Endothelial cell of hepatic sinusoid (primary cell): Measurements from ENCODE around the gene SELENOF.

Experiments
- in situ Hi-C: cut with HindIII; loops from 2 replicates; pipeline ENCODE4 v1.10.0; 2017; ENCODE audit warnings: low sequenced_read_pairs

The SELENOF gene

DNA sequence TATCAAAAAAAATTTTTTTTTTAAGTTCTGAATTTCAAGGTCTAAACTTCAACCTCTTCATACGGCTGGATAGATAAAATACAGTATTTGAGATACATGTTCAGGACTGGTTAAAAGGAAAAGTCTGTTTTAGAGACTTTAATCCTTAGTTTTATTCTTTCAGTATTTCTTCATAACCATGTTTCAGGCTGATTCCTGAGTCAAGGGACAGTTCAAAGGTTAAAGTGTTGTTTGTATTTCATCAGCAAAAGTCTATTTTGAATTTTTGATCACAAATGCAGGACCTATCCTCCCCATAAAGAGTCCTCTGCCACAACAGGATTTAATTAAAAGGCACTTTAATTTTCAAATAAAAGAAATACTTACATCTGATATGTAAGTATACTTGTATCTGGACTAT is 53.5 kb downstream of the SELENOF start:
- in situ Hi-C loops: no loop called here

DNA sequence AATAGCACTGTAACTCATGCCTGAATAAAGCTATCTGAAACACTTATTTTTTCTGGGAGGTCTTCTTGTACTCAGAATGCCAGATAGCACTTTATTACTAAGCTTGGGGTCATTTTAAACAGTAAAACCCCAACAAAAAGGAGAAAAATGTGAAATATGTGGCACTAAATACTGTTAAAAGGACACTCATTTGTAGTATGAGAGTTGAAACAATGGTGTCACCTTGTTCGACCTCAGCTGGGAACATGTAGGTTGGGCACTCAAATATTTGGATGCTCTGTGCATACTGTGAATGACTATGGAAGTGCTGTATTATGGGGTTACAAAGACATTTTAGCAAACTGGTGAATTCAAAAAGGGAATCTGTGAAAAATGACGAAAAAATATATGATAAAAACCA is 53.9 kb downstream of the SELENOF start:
- in situ Hi-C loops: no loop called here

DNA sequence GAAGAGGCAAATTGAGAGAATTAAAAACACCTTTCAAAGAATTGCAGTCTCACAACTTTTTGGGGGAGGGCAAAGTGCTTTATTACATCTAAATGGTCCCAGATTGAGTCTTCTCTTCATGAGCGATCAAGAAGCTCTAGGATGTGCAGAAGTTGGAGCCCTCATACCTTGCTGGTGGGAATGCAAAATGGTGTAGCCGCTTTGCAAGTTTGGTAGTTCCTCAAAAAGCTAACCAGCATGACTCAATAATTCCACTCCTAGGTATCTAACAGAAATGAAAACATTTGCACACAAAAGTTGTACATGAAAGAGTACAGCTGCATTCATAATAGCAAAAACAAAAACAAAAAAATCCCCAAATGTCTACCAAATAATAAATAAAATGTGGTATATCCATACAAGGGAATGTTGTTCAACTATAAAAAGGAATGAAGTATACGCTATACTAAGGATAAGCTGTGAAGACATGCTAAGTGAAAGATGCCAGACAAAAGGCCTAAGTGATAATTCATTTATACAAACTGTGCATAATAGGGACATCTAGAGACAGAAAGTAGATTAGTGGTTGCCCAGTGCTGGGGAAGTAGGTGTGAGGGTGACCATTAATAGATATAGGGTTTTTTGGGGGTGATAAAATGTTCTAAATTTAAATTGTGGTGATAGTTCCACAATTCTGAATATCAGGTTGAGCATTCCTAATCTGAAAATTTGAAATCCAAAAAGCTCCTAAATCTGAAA is 55.2 kb downstream of the SELENOF start:
- in situ Hi-C loops: no loop called here

DNA sequence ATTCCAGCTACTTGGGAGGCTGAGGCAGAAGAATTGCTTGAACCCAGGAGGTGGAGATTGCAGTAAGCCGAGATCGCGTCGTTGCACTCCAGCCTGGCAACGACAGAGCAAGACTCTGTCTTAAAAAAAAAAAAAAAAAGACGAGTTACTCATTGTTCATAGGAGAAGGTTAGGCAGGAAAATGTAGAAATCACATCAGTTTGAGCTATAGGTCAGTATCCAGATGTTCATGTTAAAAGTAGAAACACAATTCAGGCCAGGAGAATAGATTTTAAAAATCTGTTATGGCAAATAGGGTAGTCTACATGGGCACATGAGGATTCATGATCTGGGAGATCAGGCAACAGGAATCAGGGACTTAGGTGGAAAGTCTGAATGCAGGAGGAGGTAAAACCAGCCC is 57.7 kb downstream of the SELENOF start:
- in situ Hi-C loops: no loop called here

DNA sequence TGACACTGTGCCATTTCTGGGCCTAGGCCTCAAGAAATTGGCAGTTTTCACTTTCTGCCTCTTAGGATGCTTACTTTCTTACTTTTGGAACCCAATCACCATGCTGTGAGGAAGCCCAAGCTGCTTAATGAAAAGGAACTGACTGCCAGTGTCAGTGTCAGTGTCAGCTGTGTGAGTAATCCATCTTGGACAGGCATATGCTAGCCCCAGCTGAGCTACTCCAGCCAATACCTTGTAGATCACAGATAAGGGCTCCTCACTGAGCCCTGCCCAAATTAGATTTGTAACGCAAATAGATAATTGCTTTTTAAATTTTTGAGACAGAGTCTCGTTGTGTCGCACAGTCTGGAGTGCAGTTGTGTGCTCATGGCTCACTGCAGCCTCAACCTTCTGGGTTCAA is 59.6 kb downstream of the SELENOF start:
- in situ Hi-C loops: no loop called here

DNA sequence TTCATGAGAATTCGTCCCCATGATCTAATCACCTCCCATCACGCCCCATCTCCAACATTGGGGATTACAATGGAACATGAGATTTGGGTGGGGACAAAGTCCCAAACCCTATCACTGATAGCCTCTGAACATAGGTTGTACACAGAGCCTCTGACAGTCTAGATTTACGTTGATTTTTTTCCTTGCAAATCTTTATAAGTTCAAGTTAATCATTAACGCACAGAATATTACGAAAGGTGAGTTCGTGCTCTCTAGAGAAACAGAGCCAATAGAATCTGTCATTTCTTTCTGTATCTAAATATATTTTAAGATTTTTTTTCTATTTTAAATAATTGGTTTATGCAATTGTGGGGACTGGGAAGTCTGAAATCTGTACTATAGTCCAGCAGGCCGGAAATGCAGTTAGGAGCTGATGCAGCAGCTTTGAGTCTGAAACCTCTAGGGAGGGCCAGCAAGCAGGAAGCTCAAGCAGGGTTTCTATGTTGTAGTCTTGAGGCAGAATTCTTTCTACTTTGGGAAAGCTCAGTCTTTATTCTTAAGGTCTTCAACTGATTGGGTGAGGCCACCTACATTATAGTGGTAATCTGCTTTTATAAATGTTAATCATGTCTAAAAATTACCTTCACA is 61.0 kb downstream of the SELENOF start:
- in situ Hi-C loops: no loop called here

DNA sequence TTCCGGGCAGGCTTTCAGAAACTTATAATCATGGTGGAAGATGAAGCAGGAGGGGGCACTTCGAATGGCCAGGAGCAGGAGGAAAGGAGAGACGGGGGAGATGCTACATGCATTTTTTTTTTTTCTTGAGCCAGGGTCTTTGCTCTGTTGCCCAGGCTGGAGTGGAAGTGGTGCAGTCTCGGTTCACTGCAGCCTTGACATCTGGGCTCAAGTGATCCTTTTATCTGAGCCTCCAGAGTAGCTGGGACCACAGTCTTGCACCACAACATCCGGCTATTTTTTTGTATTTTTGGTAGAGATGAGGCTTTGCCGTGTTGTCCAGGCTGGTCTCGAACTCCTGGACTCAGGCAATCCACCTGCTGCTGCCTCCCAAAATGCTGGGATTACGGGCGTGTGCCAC is 61.6 kb downstream of the SELENOF start:
- in situ Hi-C loops: no loop called here

DNA sequence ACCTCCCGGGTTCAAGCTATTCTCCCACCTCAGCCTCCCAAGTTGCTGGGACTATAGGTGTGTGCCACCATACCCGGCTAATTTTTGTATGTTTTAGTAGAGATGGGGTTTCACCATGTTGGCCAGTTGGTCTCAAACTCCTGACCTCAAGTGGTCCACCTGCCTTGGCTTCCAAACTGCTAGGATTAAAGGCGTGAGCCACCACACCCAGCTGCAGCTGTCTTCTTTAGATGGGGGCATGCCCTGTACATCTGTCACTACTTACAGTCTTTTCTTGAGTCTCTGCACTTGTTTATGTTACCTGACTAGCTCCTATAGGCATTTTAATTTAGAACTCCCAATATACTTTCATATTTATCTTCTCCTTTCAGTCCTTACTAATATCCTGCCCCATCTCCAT is 64.2 kb downstream of the SELENOF start:
- in situ Hi-C loops: no loop called here

DNA sequence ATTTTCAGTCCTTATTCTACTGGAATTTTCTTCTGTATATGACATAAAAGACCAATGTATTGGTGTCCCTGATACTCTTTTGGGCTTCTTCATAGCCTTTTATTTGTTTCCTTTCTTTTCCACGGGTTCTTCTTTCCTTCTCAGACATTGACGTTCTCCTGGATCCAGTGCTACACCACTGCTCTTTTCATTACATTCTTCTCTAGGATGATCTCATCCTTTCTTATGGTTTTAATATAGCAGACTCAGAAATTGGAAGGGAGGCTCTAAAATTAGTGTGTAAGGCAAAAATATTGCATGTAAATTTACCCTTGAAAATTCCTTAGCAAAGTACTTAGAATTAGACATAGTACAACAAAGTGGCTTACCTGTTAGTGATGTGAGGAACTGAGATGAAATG is 65.3 kb downstream of the SELENOF start:
- in situ Hi-C loops: no loop called here

DNA sequence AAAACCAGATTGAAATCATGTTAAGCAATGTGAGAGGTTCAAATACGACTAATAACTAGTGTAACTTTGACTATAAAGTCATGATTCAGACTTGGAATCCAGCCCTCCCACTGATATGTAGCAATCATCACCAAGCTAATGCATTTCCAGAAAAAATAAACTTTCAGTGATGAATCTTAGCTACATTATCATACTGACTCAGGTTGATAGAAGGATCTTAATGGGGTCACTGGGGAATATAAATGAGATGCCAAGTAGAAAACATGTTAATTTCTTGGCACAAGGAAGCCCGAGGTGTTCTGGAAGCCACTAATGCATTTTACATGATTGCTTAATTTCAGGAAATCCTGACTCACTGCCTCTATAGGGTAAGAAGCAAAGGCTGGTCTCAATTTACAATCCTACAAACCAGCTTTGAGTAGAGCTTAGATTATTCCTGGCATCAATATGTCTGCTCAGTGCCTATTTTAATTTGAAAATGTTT is 67.7 kb downstream of the SELENOF start:
- in situ Hi-C loops: no loop called here

DNA sequence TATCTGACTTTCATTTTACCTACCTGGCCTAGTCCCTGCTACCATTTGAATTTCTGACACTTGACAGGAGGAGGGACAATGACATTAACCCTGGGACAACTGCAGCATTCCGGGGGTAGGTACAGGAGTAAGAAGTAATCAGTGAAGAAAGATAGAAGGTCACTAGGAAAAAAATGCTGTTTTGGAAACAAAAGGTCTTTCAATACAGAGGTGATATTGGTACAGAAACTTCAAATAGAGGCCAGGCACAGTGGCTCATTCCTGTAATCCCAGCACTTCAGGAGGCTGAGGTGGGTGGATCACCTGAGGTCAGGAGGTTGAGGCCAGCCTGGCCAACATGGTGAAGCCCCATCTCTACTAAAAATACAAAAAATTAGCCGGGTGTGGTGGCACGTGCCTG is 68.4 kb downstream of the SELENOF start:
- in situ Hi-C loops: no loop called here

DNA sequence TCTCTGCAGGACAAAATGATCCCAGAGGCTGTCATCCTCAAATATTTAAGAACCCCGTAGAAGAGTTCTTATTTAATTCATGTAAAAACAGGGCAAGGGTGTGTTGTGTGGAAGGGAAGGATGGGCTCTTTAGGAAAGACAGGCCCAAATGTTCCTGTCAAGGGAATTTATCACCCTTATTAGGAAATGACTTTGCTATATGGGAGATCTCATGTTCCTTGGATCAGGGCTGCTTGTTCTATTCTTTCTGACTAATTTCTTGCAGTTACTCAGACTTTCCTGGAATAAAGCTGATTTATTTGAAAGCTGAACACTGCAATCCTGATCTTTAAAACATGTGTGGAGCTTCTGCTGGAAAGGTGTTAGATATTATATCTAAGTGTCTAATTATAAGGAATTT is 72.8 kb downstream of the SELENOF start:
- in situ Hi-C loops: no loop called here

DNA sequence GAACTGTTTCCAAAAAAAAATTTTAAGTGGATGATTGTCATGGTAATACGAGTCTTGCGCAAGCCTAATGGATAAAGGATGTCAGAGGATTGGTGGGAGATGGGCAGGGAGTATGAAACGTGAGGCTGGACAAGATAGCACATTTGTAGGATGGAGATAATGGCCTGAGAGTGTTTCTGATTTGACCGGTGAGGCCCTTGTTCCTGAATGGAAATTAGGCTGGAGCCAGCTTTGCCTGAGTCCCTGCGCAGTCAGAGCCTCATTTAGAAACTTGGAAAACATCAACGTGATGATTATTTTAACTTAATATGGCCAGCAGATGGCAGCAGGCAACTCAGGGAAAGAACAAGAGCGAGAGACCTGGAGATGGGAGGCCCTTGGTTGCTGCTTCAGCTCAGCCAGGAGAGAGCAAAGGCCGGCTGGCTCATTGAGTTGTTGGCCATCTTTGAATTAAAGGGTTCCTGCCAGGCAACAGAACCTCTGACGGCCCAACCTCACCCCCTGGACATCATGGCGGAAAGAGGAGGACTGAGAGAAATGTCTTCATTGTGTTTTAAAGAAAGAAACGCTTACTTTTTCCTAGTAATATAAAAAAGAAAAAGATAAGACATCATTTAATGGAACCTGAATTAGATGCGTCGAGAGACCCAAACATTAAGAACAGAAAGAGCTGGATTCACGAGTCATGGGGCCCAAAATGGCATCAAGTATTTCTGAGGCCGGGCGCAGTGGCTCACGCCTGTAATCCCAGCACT is 80.3 kb downstream of the SELENOF start:
- in situ Hi-C loops: no loop called here

DNA sequence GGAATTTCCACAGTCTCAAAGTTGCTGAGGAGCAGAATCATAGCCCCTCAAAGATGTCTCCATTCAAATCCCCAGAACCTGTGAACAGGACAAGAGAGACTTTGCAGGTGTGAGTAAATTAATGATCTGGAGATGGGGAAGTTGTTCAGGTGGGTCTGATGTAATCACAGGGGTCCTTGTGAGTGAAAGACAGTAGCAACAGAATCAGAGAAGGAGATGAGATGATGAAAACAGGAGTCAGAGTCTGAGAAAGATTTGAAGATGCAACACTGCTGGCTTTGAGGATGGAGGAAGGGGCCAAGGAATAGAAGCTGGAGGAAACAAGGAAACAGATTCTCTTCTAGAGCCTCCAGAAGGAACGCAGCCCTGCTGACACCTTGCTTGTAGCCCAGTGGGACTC is 81.5 kb downstream of the SELENOF start:
- in situ Hi-C loops: no loop called here

DNA sequence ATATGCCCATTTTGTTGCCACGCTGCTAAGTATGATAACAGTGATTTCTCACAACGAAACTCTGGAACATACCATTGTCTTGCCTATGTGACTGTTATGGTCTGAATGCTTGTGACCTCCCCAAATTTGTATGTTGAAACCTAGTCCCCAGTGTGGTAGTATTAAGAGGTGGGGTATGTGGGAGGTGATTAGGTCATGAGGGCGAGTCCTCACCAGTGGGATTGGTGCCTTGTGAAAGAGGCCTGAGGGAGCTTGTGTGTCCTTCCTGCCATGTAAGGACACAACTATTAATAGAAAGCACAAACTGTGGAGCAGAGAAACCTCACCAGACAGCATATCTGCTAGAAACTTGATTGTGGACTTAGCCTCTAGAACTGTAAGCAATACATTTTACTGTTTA is 84.6 kb downstream of the SELENOF start:
- in situ Hi-C loops: no loop called here

DNA sequence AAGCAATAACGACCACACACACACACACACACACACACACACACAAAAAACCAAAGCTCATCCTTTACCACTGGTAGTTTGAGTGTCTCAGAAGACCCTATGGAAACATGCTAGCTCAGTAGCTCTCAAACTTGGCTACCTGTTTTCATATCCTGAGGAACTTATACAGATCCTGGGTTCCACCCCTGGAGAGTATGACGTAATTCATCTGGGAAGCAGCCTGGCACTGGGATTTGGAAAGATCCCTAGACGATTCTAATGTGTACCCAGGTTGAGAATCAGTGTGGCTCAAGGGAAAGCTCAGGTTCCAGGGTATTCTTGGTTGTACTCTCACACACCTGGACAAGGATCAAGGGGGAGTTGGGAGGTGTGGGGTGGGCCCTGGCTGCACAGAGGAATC is 85.9 kb downstream of the SELENOF start:
- in situ Hi-C loops: no loop called here

DNA sequence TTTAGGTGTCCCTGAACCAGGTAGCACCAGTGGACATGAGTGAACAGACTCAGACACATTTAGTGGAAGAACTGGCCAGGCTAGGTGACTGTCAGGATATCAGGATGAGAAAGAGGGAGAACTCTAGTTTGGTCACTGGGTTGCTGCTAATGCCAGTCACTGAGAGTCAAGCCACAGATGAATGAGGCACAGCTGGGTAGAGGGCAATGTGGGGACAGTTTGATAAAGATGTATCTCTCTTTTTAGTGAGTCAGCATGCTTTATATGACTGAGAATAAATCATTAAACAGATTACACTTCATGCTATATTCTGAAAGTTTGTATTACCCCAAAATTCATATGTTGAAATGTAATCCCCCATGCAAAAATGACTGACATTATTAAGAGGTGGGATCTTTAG is 87.1 kb downstream of the SELENOF start:
- in situ Hi-C loops: no loop called here

DNA sequence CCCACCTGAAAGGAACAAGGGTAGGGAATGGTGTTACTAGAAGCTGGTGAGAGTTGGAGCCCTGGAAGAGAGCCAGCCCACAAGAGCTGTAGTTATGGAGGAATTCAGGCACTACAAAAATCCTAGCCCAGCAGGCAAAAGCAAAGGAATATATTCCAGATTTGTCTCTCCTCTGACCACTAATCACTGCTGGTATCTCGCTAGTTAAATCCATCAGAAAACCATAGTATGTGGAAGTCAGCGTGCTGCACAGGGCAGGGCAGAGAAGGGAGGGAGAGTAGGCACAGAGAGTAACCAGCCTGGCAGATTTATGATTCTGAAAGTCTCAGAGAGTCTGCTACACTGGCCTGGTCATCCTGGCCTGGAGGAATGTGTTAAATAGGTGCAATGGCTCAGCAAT is 88.6 kb downstream of the SELENOF start:
- in situ Hi-C loops: no loop called here

DNA sequence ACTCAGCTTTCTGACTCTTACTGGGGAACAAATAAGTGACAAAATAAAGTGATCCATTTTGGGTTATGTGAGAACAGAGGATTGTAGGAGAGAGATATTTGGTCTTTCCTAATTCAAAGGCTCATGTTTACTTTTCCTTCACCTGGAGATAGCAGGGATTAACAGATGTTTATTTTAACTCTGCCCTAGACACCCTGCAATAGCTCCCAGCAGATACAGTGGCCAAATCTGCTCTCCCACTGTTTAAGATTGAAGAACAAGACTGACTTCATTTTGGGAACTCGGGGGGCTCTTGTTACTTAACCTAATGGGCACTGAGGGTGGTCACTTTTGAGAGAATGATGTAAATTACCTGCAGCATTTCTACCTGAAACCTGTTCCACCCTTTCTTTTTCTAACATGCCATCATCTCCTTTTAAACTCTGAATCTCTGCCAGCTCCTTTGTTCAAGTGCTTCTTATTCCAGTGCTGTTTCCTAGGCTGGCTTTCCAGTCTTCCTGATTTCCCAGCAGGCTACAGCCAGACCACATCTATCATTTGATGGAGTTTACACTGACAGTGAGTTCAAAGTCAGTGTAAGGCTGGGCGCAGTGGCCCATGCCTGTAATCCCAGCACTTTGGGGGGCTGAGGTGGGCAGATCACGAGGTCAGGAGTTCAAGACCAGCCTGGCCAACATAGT is 90.0 kb downstream of the SELENOF start:
- in situ Hi-C loops: no loop called here

DNA sequence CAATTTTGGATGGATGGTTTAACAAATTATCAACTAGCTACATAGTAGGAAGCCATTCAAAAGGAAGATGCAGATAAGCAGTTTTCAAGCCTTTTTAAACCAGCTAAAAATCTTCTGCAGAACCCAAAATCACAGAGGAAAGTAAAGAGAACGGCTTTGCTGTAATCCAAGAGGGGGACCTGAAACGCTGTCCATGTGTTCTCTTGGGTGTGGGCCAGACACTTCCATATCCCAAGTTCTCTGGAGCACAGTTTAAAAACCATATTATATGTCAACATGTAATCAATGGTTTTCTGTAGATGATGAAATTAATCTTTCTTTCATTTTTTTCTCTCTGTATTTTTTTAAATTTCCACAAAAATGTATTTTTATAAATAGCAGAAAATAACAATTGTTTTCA is 90.5 kb downstream of the SELENOF start:
- in situ Hi-C loops: no loop called here

DNA sequence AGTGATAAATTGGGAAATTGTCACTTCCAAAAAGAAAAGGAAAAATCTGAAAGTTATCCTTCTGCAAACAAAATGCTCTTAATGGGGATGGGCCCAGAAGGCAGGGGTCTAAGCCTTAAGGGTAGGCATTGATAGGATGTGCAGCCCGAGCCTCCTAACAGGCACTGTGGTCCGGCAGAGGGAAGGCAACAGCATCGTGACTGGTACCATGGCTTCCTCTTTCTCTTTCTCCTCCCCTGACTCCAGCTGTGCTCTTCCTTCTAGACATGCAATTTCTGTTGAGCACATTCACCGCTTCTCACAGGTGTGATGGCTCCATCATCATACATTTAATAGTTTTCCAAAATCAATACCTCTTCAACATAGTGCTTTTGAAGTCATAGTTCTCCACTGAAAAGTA is 91.5 kb downstream of the SELENOF start:
- in situ Hi-C loops: no loop called here
